ENCODE data around the gene TMC1.

- TF ChIP-seq RARB (CRISPR knock-in tag; IDR thresholded peaks at IDR 0.05) (no peak), ZC3H10 (CRISPR knock-in tag; IDR thresholded peaks at IDR 0.05) (no peak), OSR1 (CRISPR knock-in tag; IDR thresholded peaks at IDR 0.05) (no peak), ZNF70 (CRISPR knock-in tag; IDR thresholded peaks at IDR 0.05) (no peak), TOX (CRISPR knock-in tag; IDR thresholded peaks at IDR 0.05; ENCODE audit: borderline replicate concordance) (no peak), ZFP30 (CRISPR knock-in tag; IDR thresholded peaks at IDR 0.05) (no peak), ESRRG (CRISPR knock-in tag; IDR thresholded peaks at IDR 0.05) (no peak), ARNTL (CRISPR knock-in tag; IDR thresholded peaks at IDR 0.05; ENCODE audit: borderline replicate concordance, low read depth) (no peak)
Observed at GRCh38 chr9:72691671-72692070, 170.3 kb downstream of the TMC1 start.

Data from SK-N-SH treated with all-trans-retinoic acid at 6 μM for 48 hours (cell line).